T follicular helper cell (primary cell): Measurements from ENCODE around the gene ELANE.

Source experiments
- DNase-seq: peaks from one replicate; pipeline ENCODE4 v3.0.0-alpha.2; 2020; ENCODE audit warnings: low read depth
- total RNA-seq, 2 experiments: gene quantifications; one replicate each; lab custom pipeline; 2026; lab: John Stamatoyannopoulos, UW

ELANE gene
- 0 reads per million in 2 experiments for total RNA-seq

DNA sequence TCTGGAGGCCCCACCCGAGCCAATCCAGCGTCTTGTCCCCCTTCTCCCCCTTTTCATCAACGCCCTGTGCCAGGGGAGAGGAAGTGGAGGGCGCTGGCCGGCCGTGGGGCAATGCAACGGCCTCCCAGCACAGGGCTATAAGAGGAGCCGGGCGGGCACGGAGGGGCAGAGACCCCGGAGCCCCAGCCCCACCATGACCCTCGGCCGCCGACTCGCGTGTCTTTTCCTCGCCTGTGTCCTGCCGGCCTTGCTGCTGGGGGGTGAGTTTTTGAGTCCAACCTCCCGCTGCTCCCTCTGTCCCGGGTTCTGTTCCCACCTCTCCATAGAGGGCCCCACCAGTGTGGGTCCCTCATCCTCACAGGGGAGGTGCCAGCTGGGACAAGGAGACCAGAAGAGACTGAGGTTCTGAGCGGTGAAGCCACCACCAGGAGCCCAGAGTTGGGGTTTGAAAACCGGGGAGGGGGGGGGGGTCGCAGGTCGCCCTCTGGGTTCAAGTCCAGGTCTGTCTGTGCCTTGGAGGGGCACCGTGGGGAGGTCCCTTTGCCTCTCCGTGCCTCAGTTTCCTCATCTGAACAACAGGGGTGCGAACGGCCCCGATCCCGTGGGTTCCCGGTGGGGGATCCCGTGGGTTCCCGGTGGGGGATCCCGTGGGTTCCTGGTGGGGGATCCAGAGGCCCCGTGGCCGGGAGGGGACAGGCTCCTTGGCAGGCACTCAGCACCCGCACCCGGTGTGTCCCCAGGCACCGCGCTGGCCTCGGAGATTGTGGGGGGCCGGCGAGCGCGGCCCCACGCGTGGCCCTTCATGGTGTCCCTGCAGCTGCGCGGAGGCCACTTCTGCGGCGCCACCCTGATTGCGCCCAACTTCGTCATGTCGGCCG is at the start of gene ELANE:
TSS of gene ELANE (plus strand) at position 168 of the 878 bp plus-strand sequence. CDS start at position 194, 26 bp downstream.
- DNase-seq, result no peak

DNA sequence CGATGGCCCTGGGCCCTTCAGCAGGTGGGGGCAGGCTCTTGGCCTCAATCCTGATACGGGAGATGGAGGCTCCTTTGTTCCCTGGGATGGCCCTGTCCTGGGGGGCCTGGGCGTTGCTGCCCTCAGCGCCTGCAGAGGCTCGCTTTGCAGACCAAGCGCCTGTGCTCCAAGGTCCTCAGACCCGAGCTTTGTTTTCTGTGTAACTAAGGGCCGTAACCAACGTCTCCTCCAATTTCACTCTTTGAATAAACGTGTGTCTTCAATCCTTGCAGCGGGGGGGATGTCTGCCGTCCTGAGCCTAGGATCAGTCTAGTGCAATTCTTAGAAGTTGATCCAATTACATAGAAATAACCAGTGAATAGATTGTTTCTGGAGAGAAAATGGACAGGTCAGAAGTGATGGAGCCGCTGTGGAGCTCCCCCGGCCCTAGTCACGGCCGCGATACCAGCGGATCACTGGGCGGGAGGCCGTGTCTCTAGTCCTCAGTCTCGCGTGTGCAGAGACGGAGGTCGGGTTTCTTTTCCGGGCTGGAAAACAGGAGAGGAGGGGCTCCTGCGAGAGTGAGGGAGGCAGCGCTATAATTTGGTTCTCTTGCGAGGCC is 49.5 kb upstream of the ELANE start:
- DNase-seq, result no peak

DNA sequence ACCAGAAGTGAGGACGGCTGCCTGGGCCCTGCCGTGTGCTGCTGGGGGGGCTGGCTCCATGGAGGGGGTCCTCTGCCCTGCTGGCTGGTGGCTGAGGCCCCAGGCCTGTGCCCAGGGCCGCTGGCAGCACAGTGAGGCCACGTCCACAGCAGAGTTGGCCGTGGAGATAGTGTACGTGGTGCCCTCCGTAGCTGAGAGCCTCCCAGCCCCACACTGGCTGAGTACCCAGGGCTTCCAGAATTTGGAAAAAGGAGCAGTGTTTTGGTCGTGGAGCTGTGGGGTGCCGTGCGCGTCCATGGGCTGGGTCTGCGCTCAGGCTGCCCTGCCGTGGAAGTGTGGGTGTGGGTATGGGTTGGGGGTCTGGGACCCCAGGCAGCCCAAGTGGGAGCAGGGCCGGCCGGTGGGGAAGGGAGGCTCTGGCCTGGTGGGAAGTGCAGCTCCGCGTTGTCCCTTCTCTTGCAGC is 49.0 kb upstream of the ELANE start:
- no peak for DNase-seq

DNA sequence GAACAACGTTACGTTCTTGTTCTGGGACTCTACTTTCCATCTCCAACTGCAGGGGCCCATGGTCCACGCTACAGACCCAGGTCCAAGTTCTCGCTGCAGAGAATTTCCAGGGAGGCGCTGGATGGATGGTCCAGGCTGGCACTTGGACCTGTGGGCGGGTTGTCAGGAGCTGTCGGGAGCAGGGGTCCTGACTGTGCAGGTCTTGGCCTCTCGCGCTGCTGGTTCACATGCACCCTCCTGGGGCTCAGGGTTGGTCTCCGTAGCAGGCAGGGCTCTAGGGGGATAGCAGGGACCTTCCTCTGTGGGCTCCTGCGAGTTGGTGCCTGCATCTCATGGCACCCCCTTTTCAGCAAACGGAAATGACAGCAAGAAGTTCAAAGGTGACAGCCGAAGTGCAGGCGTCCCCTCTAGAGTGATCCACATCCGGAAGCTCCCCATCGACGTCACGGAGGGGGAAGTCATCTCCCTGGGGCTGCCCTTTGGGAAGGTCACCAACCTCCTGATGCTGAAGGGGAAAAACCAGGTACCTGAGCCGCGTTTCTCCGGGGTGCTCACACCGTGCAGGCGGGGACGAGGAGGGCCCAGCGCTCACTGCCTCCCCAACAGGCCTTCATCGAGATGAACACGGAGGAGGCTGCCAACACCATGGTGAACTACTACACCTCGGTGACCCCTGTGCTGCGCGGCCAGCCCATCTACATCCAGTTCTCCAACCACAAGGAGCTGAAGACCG is 48.3 kb upstream of the ELANE start:
- DNase-seq, result no peak

DNA sequence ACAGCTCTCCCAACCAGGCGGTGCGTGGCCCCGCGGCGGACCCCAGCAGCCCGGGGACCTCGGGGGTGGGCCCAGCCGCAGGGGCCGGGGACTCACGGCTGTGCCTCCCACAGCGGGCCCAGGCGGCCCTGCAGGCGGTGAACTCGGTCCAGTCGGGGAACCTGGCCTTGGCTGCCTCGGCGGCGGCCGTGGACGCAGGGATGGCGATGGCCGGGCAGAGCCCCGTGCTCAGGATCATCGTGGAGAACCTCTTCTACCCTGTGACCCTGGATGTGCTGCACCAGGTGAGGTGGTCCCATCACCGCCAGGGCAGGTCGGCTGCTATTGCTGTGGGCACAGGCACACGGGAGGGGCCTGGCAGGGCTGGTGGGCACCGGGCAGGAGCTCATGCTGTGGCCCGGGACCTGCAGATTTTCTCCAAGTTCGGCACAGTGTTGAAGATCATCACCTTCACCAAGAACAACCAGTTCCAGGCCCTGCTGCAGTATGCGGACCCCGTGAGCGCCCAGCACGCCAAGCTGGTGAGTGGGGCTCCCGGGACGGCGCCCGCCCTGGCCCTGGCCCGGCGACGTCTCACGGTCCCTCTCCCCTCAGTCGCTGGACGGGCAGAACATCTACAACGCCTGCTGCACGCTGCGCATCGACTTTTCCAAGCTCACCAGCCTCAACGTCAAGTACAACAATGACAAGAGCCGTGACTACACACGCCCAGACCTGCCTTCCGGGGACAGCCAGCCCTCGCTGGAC is 47.5 kb upstream of the ELANE start:
- DNase-seq, result no peak

DNA sequence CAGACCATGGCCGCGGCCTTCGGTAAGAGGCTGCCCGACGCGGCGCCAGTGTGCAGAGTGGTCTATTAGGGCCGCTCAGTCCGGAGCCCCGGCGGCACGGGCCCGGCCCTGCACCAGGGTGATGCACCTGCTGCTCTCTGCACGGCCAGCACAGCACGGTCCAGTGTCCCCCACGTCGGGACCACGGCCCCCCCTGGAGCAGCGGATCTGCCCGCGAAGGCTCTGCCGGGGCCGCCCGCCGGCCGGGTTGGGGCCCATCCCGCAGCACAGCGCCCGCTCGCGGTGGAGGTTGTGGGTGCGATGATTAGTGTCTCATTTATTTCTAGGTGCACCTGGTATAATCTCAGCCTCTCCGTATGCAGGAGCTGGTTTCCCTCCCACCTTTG is 46.9 kb upstream of the ELANE start:
- DNase-seq, result no peak

DNA sequence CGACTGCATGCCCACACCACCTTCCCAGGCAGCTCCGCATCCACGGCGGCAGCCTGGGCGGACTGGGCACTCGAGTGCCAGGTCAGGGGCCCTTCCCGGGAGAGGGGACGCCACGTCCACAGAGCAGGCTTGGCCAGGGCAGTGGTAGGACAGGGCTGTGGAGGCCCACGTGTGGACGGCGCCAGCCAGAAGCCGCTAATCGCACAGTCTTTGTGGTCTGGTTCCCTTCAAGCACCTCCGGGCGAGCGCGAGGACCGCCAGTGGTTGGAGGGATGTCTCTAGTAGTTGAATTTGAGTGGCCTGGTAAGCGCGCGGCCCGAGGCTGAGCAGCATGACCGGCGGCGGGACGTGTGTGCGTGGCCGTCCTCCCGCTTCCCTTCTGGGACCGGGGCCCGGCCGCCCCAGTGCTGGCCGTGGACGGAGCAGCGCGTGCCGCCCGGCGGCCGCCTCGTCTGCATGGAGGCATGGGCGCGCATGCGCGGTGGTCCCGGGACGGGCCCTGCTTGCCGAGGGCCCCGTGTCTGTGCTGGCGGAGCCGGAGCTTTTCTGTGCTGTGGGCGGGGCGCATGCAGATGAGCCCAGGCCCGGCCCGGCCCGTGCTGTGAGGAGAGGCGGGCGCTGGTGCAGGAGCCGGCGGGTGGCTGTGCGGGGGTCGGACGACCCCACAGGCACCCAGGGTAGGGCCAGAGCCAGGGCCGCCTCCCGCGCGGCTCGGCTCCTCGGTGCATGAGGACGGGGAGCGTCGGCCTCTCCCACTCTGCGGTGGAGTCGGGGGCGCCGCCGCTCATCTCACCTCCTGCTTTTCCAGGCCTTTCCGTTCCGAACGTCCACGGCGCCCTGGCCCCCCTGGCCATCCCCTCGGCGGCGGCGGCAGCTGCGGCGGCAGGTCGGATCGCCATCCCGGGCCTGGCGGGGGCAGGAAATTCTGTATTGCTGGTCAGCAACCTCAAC is 46.2 kb upstream of the ELANE start:
- DNase-seq, result no peak

DNA sequence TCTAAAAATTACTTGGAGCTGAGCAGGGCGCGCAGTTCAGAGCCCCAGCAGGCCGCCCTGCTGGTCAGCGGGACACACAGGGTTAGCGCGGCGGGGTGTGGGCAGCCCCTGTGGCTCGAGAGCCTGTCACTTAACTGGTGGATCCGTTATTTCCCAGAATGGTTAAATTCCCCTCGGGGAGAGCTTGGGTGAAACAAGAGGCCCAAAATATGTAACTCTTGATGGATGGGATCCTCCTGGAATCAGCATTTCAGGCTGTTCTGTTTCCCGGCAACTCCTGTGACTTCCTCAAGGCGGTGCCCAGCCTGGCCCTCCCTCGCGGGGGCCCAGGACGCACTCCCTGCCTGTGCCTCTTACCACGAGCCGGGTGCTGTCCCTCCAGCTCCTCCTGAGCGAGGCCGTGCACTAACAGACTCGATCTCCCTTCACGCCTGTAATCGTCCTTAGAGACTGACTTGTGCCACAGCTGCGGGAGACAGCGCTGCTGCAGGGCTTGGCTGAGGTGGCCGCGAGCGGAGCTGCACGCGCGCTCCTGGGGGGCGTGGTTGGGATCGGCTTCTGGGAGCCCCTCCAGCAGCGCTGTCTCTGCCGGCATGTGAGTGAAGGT is 45.2 kb upstream of the ELANE start:
- DNase-seq, result no peak

DNA sequence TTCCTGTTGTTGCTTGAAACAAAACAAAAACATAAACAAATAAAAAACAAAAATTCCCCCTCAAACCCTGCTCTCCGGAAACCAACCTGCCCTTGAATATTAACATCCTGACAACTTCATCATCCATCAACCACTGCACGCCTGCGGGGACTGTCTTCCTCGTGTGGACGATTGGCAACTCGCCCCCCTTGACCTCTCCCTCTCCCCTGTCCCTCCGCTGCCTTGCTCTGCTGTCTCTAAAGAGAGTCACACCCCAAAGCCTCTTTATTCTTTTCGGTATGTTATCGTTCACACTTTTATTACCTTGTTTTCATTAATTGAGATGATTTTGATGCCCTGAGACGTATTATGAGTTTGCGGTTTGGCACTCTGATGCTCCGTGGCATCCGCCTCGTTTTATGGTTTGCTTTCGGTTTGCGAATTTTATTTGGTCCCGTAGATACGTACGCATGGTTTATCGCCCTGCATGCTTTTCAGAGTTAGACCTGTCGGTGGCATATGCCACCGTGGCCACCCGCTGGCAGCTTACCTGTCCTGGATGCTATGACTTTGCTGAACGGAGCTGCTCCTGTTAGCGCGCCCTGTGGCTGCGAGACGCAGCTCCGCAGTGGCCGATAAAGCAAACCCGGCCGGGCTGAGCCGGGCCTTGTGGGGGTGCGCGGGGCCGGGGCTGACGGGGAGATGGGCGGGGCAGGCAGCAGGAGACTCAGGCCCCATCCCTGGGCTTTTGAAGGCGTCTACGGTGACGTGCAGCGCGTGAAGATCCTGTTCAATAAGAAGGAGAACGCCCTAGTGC is 44.3 kb upstream of the ELANE start:
- DNase-seq, result no peak

DNA sequence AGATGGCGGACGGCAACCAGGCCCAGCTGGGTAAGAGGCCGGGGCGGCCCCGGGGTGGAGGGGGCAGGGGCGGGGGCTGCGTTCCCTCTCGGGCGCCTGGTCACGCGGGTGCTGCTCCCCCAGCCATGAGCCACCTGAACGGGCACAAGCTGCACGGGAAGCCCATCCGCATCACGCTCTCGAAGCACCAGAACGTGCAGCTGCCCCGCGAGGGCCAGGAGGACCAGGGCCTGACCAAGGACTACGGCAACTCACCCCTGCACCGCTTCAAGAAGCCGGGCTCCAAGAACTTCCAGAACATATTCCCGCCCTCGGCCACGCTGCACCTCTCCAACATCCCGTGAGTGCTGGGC is 43.7 kb upstream of the ELANE start:
- no peak for DNase-seq

DNA sequence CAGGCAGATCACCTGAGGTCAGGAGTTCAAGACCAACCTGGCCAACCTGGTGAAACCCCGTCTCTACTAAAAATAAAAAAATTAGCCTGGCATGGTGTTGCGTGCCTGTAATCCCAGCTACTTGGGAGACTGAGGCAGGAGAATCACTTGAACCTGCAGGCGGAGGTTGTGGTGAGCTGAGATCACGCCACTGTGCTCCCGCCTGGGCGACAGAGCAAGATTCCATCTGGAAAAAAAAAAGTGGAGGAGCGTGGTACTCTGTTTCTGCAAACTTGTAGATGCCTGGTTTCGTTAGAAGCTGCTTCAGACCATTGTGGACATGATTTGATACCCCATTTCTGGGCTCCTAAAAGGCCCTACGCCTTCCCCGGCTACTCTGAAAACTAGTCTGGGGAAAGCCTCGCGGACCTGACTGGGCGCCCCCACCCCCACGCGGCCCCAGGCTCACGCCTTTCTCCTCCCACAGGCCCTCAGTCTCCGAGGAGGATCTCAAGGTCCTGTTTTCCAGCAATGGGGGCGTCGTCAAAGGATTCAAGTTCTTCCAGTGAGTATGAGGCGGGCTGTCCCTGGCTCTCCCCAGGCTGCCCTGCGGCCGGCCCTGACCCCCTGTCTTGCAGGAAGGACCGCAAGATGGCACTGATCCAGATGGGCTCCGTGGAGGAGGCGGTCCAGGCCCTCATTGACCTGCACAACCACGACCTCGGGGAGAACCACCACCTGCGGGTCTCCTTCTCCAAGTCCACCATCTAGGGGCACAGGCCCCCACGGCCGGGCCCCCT is 41.8 kb upstream of the ELANE start:
- DNase-seq, result no peak

DNA sequence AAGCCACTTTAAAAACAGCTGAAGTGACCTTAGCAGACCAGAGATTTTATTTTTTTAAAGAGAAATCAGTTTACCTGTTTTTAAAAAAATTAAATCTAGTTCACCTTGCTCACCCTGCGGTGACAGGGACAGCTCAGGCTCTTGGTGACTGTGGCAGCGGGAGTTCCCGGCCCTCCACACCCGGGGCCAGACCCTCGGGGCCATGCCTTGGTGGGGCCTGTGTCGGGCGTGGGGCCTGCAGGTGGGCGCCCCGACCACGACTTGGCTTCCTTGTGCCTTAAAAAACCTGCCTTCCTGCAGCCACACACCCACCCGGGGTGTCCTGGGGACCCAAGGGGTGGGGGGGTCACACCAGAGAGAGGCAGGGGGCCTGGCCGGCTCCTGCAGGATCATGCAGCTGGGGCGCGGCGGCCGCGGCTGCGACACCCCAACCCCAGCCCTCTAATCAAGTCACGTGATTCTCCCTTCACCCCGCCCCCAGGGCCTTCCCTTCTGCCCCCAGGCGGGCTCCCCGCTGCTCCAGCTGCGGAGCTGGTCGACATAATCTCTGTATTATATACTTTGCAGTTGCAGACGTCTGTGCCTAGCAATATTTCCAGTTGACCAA is 41.1 kb upstream of the ELANE start:
- no peak for DNase-seq

DNA sequence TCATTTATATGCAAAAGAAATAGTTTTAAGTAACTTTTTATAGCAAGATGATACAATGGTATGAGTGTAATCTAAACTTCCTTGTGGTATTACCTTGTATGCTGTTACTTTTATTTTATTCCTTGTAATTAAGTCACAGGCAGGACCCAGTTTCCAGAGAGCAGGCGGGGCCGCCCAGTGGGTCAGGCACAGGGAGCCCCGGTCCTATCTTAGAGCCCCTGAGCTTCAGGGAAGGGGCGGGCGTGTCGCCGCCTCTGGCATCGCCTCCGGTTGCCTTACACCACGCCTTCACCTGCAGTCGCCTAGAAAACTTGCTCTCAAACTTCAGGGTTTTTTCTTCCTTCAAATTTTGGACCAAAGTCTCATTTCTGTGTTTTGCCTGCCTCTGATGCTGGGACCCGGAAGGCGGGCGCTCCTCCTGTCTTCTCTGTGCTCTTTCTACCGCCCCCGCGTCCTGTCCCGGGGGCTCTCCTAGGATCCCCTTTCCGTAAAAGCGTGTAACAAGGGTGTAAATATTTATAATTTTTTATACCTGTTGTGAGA is 40.5 kb upstream of the ELANE start:
- DNase-seq, result no peak

DNA sequence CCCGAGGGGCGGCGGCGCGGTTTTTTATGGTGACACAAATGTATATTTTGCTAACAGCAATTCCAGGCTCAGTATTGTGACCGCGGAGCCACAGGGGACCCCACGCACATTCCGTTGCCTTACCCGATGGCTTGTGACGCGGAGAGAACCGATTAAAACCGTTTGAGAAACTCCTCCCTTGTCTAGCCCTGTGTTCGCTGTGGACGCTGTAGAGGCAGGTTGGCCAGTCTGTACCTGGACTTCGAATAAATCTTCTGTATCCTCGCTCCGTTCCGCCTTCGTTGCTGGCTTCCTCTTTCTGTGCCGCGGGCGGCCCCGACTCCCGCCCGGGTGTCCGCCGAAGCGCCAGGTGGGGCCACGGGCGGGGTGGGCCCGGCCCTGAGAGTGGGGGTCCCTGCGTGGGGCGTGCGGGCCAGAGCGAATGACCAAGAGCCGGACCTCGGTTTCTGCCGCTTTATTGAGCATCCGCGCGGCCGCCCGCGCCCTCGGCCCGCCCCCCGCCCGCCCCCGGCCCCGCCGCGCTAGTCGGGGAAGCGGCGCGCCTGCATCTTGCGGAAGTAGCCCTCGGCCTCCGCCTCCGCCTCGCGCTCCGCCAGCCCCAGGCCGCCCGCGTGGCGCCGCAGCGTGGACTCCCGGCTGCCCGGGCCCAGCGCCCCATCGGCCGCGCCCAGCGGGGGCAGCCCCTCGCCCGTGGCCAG is 39.9 kb upstream of the ELANE start:
- DNase-seq, result no peak

DNA sequence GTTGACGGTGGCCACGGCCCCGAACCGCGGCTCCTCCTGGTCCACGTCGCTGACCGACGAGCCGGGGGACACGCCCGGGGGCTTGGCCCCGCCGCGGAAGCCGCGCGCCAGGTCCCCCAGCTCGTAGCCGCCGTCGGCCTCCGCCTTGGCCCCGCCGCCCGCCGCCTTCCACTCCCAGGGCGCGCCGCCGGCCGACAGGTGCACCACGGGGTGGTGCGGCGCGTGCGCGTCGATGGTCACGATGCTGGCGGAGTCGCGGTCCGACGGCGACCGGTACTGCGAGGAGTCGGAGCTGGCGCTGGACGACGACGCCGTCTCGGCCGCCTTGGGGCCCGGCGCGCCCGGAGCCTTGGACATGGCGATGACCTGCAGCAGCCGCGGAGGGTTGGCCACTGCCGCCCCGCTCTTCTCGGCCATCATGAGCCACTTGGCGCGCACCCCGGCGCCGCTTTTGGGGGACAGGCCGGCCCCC is 39.3 kb upstream of the ELANE start:
- no peak for DNase-seq

DNA sequence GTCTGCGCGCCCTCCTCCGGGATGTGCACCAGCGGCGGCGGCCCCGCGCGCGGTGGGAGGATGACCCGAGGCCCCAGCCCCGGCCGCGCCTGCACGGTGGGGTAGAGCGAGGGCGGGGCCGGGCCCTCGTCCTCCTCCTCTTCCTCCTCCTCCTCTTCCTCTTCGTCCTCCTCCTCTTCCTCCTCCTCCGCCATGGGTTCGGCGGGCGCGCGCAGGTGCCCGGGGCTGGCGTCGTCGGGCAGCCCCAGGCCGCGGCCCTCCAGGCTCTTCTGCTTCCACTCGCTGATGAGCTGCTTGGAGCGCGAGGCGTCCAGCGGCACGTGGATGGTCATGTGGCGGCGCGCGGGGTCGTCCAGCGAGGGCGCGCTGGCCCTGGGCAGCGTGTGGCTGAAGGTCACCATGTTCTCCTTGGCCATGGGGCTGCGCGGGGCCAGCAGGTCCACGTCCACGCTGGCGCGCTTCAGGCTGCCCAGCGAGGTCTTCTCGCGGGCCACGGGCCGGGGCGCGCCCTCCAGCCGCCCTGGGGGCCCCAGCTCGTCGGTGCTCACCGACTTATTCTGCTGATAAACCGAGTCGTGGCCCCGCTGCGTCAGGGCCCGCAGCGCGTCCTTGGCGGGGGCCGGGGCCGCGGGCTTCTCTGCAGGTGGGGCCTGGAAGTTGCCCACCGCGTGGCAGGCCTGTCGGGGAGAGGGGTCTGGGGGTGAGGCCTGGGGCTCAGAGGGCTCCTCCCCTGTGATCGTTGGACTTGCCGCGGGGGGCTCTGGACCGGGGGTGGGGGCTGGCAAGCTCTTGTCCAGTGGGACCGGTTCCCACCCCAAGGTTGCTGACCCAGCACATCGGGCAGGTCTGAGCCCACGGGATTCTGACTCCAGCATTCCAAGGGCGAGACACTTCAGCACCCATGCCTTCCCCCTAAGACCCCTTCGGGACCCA is 38.6 kb upstream of the ELANE start:
- DNase-seq, result no peak
